ENCODE data around the gene SMIM20. TPM values are rescaled to one million over a fixed set of nuclear protein-coding genes. Genes with fewer than 3 reads are reported as not detected.
"Not testable (repeated sequence)": the region's sequence is repeated elsewhere in the genome, so short reads cannot be mapped to it uniquely, and the experiment has no call there.

The SMIM20 gene
- total RNA-seq = 41.5 TPM
- long read RNA-seq, transcript SMIM20-201 (3 exons, 935 nt) = major isoform, 25 of 27 reads
- long read RNA-seq, partial matches to known transcripts = 0 of 27 reads
- long read RNA-seq, other reads (novel, unspliced or antisense) = 2 of 27 reads

DNA sequence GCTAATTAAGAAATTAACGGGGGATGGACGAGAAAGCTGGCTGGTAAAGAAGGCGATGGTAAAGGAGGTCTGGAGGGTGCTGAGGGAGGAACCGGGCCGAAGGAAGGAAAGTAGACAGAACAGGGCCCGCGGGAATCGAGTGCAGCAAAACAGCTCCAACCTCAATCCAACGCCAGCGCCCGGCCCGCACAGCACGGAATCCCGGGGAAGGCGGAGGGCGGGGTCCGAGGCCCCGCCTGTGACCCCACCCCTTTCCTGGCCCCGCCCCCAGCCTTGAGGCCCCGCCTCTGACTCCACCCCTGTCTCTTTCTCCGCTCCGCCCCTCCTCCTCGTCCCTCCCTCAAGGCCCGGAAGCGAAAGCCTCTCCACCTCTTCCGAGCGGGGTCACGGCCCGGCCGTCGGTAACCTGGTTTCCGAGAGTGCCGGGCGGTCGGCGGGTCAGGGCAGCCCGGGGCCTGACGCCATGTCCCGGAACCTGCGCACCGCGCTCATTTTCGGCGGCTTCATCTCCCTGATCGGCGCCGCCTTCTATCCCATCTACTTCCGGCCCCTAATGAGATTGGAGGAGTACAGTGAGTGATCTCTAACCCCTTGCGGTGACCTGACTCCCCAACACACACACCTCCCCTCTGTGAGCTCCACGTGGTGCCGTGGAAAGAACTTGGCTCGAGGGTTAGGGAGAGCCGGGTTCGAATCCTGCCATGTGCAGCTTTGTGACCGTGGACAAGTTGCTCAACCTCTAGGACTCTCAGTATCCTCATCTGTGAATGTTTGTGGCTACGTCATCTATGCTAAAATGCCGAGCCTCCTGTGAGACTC is at the start of gene SMIM20:
Gene SMIM20, plus strand, starts transcription at position 370 of the 819 bp plus-strand sequence. Its CDS starts 94 bp downstream, at position 464.
- ATAC-seq (peak; percentile 98), DNase-seq (ENCODE audit: missing footprints) (peak; percentile 94)
- intact Hi-C loops (cut with DNase I) = loop anchor here (2.0 to 10.0 kb wide), 2 partner anchors 51 to 411 kb away; partner anchors contain the start of genes RBPJ and SEL1L3

DNA sequence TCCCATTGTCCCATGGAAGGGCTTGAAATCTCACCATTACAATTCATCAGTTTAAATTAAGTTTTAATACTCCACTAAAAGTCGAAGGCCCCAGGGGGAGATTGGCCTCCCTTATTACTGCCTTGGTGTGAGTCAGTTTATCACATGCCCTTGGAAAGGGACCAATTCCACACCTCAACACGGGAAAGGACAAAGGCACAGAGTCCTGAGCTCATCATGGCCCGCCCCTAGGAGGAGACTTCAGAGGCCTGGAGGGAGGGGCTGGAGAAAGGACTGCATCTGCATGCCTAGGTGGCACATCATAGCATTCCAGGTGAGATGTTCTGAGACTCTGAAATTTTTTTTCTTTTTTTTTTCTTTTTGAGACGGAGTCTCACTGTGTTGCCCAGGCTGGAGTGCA is 48.4 kb upstream of the SMIM20 start:
- ATAC-seq = no peak

DNA sequence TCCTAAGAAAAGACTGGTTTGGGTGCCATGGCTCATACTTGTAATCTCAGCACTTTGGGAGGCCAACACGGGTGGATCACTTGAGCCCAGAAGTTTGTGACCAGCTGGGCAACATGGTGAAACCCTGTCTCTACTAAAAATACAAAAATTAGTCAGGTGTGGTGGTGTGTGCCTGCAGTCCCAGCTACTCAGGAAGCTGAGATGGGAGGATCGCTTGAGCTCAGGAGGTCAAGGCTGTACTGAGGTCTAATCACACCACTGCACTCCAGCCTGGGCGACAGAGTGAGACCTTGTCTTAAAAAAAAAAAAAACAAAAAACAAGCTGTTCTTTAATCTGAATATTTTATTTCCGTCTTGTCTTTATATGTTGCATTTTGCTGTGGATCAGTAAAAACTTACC is 47.6 kb upstream of the SMIM20 start:
- intact Hi-C loops (cut with DNase I) = not testable (repeated sequence)

More for the DNA sequence above, 48.4 kb upstream of the SMIM20 start:
- DNase-seq (ENCODE audit: missing footprints) = no peak
- intact Hi-C loops (cut with DNase I) = no loop called here

GRCh38 chr4:25867781-25868294 is 46.2 kb upstream of the SMIM20 start:
- ATAC-seq (no peak), DNase-seq (ENCODE audit: missing footprints) (no peak)
- intact Hi-C loops (cut with DNase I) = no loop called here

More for the DNA sequence above, 47.6 kb upstream of the SMIM20 start:
- ATAC-seq; DNase-seq (ENCODE audit: missing footprints): not testable (repeated sequence)

GRCh38 chr4:25870081-25870480 is 43.9 kb upstream of the SMIM20 start:
- no peak for DNase-seq (ENCODE audit: missing footprints)
- no peak for ATAC-seq
- intact Hi-C loops (cut with DNase I) = no loop called here

- intact Hi-C loops (cut with DNase I) = no loop called here
- ATAC-seq (no peak), DNase-seq (ENCODE audit: missing footprints) (no peak)
Measured at GRCh38 chr4:25872851-25873631, 41.0 kb upstream of the SMIM20 start.

DNA sequence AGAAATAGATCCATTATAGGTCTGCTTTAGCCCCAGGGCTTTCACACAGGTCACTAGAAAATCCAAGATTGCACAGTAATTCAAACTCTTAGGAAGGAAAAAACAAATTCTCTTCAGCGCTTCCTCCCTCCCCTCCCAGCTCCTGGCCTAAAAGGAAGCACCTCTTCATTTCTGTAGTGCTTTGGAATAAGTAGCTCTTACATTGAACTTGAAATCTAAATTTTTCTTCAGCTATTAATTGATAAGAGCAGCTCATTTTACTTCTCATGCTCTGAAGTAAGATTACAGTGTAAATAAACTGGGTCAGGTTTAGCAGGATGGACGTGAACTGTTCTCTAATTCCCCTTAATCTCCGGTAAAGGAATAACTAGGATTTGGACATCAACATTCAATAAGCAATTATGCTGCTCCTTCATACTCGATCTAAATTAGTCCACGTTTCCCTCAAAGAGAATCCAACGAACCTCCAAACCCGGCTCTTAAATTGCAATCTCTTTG is 40.3 kb upstream of the SMIM20 start:
- intact Hi-C loops (cut with DNase I) = no loop called here
- DNase-seq (ENCODE audit: missing footprints) = no peak
- ATAC-seq = no peak

DNA sequence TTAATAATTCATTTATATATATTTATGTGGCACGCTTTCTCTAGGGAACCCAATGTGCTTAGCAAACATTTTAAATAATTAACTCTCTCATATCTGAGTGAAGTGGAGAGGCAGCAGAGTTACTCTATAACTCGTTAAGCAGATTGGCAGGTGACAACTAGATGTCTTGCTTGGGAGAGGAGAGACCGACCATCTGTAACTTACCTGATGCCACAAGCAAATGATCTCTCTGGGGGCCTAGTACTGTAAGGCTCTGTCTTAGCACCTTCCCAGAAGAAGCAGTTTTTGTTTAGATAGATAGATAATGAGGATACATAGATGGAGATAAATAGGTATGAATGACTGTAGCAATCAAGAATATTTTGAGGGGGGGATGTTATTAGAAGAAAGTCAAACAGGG is 39.4 kb upstream of the SMIM20 start:
- DNase-seq (ENCODE audit: missing footprints) (no peak), ATAC-seq (no peak)
- intact Hi-C loops (cut with DNase I) = no loop called here

DNA sequence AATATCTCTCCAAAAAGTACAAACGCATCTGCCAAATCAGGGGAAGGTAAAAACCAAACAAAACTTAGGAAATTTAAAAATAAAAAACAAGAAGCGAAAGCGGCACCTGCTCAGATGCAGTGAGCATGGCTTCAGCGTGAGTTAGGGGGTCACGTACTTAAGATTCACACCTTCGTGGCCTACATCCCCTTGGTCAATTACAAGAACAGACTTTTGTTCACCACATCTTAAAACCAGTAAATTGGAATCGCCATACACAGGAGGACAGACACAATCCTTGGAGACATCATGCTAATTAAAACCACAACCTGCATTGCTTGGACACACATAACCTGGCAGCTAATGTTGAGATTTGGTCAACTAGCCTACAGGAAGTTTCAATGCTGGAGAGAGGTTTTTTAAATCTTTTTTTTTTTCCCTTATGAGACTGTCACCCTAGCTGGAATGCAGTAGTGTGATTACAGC is 38.7 kb upstream of the SMIM20 start:
- ATAC-seq (no peak), DNase-seq (ENCODE audit: missing footprints) (no peak)
- intact Hi-C loops (cut with DNase I) = no loop called here

DNA sequence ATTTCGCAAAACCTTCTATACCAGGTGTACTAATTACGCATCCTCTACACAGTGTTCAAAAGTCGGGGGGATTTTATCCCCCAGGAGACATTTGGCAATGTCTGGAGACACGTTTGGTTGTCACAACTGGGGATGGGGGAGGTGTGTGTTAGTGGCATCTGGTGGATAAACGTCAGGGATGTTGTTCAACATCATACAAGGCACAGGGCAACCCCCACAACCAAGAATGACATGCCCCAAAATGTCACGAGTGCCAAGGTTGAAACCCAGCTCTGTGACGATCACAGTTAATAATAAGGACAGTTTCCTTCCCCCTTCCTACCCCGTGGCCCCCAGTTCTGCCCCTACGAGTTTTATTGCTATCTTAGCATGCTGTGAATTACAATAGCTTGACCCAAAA is 35.3 kb upstream of the SMIM20 start:
- no peak for DNase-seq (ENCODE audit: missing footprints)
- intact Hi-C loops (cut with DNase I) = no loop called here
- no peak for ATAC-seq

DNA sequence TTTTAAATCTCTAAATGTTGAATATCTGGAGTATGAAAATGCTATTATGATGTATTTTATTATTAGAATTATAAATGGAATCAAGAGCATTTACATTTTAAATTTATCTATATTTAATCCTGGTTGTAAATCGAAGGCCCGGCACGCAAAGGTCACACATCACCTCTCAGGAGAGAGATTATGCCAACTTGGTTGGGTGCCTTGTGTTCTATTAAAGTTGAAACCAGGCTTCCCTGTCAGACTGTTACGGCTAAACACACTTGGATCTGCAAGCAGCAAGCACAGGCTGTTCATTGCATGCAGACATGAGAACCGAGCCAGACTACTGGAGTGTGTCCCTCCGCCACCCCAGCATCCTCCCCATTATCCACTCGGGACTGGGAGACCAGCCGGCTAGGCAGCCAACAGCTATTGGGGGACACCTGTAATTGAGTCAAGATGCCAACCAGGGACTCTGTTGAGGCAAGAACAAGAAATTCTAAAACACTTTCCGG is 34.9 kb upstream of the SMIM20 start:
- intact Hi-C loops (cut with DNase I) = no loop called here
- no peak for DNase-seq (ENCODE audit: missing footprints)
- peak; percentile 19 for ATAC-seq

DNA sequence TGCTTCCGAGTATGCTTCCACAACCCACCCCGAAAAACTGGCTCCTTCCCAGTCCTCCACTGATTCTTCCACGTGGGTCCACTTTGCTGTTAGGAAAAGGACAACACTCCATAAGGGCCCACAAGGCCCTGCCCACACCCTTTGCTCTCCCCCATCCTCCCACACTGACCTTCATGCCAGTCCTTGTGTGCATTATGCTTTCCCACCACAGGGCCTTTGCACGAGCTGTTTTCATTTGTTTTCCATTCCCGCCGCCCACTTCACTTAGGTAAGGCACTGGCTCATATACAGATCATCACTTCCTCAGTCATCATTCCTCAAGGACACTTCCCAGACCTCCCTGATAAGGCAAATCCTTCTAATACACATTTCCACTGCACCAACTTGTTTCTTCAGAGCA is 34.4 kb upstream of the SMIM20 start:
- no peak for ATAC-seq
- no peak for DNase-seq (ENCODE audit: missing footprints)
- intact Hi-C loops (cut with DNase I) = no loop called here

DNA sequence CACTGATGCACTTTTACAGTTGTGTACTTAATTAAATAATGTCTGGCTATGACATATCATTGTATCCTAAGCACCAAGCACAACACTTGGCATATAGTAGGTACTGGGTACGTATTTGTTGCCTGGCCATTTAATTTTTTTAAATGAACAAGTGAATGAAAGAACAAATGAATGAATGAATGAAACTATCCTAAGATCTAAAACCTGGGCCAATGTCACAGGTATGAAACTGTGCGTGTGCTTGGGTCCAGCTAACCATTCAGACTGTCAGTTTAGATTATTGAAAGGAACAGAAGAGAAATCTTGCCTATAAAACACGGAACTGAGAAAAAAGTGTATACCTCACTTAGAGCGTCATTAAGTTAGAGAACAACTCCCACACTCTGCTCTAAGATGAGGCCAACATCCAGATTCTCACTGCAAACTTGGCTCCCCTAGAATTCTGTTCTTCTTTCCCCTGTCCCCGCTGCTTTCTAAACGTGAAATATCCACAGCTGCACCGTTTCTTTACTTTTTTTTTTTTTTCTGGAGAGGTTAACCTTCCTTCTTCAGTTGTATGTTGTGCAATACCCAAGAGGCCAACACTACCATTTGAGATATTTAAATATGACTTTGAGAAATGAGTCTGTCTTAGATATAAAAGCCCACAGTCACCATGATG is 33.9 kb upstream of the SMIM20 start:
- ATAC-seq (peak; percentile 89), DNase-seq (ENCODE audit: missing footprints) (no peak)
- intact Hi-C loops (cut with DNase I) = no loop called here

DNA sequence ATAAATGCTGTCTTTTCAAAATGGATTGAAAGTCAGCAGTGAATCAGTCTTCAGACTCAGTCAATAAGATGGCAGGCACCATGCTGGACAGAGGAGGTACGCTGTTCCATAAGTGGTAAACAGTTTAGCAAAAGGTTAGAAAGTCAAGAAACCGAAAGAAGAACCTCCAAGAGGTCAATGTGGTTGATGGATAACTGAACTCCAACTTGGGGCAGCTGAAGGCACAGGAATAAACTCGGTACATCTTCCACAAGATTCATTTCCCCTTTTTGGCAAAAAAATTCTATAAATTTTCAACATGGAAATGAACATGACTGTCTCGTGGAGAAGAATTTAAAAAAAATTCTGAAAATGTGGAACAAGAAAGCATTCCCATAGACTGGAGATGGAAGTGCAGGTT is 32.8 kb upstream of the SMIM20 start:
- intact Hi-C loops (cut with DNase I) = no loop called here
- no peak for ATAC-seq
- no peak for DNase-seq (ENCODE audit: missing footprints)

DNA sequence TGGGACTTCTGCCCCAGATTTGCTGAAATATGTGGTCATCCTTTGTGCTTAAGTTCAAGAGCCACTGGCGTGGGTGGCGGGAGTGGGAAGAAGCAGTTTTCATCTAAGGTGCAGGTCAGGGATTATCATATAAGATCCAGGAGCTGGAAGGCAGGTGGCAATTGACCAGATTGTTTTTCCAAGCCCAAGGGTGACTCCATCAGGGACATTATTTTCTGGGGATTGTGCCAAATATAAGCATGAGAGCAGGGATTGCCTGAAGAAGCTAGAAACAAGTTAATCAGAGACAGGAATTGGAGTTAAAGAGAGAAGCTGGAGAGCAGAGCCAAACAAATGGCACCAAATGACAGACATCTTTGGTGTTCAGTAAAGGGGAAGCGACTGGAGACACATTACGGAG is 31.8 kb upstream of the SMIM20 start:
- DNase-seq (ENCODE audit: missing footprints) (no peak), ATAC-seq (no peak)
- intact Hi-C loops (cut with DNase I) = no loop called here

DNA sequence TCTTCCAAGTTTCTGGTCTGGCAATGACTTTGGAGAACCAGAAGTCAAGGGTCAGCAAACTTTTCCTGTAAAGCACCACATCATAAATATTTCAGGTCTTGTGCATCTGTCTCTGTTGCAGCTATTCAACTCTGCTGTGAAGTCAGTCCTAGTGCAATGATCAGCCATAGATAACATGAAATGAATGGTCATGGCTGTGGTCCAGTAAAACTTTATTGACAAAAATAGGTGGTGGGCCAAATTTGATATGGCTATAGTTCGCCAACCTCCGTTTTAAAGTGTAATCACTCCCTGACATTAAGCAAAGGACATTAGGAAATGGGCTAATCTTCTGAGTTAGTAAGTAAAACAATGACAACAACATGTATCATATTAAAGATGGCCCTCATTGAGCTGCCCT is 30.5 kb upstream of the SMIM20 start:
- intact Hi-C loops (cut with DNase I) = no loop called here
- DNase-seq (ENCODE audit: missing footprints) (no peak), ATAC-seq (no peak)

DNA sequence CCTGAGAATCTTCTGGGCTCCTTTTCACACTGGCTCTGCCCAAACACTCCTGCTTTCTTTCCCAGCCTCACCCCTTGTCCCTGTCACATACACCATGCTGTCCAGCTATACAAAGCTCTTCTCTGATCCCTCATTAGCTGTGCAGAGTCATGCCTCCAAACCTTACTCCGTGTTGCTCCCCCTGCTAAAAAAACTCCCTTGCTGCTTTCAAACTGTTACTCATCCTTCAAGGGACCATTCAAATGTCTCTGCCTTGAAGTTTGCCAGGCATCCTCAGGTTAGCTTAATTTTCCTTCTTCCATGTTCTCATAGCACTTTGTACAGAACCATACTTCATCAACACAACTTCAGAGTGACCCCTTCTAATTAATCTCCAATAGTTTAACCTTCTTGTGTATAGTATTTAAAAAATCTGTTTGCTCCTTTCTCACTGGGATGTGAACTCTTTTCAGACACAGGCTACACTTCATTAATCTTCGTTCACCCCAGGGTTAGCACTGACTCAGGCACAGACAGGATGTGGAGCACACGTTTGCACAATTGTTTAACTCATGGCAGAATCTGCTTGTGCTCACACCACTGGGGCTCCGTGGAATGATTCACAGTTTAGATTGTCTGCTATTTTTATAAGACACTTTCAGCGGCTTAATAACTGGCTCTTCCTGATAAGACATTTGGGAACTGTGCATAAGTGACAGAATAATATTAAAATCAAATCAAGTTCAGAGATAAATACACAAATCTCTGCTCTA is 29.8 kb upstream of the SMIM20 start:
- ATAC-seq (no peak), DNase-seq (ENCODE audit: missing footprints) (no peak)
- intact Hi-C loops (cut with DNase I) = no loop called here

DNA sequence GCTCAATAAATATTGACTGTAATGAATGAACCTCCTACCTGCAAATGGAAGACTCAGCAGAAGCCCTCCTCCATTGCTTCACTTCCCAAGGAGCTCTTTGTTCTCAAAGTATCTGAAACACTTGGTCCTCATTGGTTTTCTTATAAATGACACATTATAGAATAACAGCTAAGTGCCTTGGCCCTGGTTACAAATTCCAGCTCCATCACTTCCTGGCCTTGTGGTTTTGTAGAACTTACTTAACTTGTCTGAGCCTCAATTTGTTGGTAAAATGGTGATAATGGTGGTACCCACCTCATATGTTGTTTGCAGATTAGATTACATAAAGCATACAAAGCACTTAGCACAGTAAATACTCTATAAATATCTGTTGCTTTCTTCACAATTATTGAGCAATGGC is 25.2 kb upstream of the SMIM20 start:
- ATAC-seq (no peak), DNase-seq (ENCODE audit: missing footprints) (no peak)
- intact Hi-C loops (cut with DNase I) = no loop called here
